Activated naive CD4-positive, alpha-beta T cell treated with anti-CD3 and anti-CD28 coated beads, Interleukin-2, amount 50 U/mL, for 72 hours (primary cell): ENCODE results near the gene LIX1L. TPM values are rescaled to one million over a fixed set of nuclear protein-coding genes. Genes with fewer than 3 reads are reported as not detected.
"Not testable (repeated sequence)": the region's sequence is repeated elsewhere in the genome, so short reads cannot be mapped to it uniquely, and the experiment has no call there.

Experiments used
- ATAC-seq, 2 donors: fragments of 150-1000 bp; cut with Tn5 transposase; 2 replicates each; pipeline ENCODE4 v1.10.0; 2021; ENCODE audit warnings: mild to moderate bottlenecking in 2 of 2, moderate library complexity in 2 of 2
- DNase-seq, 2 donors: peaks; one replicate each; pipeline ENCODE4 v3.0.0; 2021 to 2022; ENCODE audit warnings: low spot score in 2 of 2
- H3K27ac Mint-ChIP-seq, 2 donors: one replicate each; pipeline ENCODE4 v1.8.0; 2022; ENCODE audit warnings: mild to moderate bottlenecking in 2 of 2, mixed read lengths in 2 of 2
- H3K36me3 Mint-ChIP-seq, 2 donors: one replicate each; pipeline ENCODE4 v1.8.0; 2022; ENCODE audit warnings: mixed read lengths in 2 of 2
- H3K9me3 Mint-ChIP-seq, 2 donors: one replicate each; pipeline ENCODE4 v1.8.0; 2022; ENCODE audit warnings: mixed read lengths in 2 of 2
- total RNA-seq, 2 donors: library from RNA; stranded (reverse); gene quantifications; one replicate each; pipeline ENCODE4 v1.2.3, GENCODE V29; 2022

Gene LIX1L
- total RNA-seq, 2 donors from 2014 or later = 47.9 to 50.1 TPM

DNA sequence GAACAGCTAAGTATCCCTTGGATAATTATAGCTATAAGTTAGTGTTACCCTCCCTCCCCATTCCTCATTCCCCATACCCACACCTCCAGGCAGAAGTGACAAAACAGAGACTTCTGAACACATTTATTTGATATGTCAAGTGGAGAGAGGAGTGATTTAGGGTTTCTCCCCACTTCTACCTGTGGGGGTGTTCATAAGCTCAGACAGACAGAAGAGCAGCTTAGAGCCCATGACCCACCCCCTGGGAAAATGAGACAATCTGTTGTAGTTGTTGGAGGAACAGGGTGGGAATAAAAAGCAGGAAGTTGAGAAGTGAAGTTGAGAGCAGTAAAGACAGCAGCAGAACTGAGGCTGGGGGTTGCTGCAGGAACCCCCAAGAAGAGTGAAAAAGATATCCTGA is 1.5 kb upstream of the LIX1L start:
- peaks cover 11% of the 10 kb centered on the region in 2 donors for H3K36me3 Mint-ChIP-seq
- no peaks in the 10 kb centered on the region for H3K9me3 Mint-ChIP-seq
- ATAC-seq (no peak), DNase-seq (no peak)
- H3K27ac Mint-ChIP-seq = no peak overlapping the region

DNA sequence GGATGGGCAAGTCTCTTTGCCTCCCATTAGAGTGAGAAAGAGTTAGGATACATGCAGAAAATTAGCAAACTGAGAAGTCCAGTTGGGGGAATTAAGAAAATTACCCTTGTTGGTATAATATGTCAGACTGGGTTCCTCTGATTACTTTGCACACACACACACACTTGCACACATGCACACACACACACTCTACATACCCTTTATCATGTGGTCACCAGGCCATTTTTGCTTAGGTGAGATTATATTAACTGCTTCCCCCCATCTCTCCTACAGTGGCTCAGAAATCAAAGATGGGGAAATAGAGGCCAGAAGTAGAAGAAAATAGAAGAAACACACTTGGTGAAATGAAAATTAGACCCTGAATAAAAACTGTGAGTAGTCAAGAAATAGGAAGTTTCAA is 917 bp upstream of the LIX1L start:
- Mint-ChIP-seq H3K36me3 (peaks cover 7 to 11% of the 10 kb centered on the region in 2 donors), H3K27ac (no peak overlapping the region), H3K9me3 (no peaks in the 10 kb centered on the region)
- ATAC-seq = no peak
- DNase-seq = no peak

- no peak for DNase-seq
- Mint-ChIP-seq H3K27ac (peak overlapping the region; percentile 39 to 73), H3K9me3 (no peaks in the 10 kb centered on the region), H3K36me3 (peaks cover 7 to 11% of the 10 kb centered on the region in 2 donors)
- ATAC-seq = no peak
Observed at GRCh38 chr1:145956781-145957442, 905 bp downstream of the LIX1L start.

DNA sequence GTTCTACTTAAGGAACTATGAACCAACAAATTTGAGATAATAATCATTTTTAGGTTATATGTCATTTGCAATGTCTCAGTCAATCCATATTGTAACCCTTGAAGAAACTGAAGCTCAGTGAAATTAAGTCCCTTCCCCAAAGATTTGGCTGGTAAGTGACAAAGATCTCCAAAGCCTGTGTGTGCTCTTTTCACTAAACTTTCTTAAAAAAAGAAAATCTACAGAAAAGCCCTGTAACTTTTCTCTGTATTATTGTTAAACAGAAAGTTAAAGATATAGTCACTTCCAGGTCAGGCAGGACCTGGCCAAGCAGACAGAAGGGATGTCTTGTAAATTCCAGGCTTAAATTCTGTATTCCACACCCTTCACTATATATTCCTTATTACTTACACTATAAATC is 1.5 kb downstream of the LIX1L start:
- no peaks in the 10 kb centered on the region for H3K9me3 Mint-ChIP-seq
- ATAC-seq (no peak), DNase-seq (no peak)
- H3K36me3 Mint-ChIP-seq = peaks cover 7 to 11% of the 10 kb centered on the region in 2 donors
- peak overlapping the region in 1 of 2 donors; percentile 73 for H3K27ac Mint-ChIP-seq

- no peak for ATAC-seq
- peaks cover 6 to 7% of the 10 kb centered on the region in 2 donors for H3K36me3 Mint-ChIP-seq
- no peak overlapping the region for H3K27ac Mint-ChIP-seq
- no peaks in the 10 kb centered on the region for H3K9me3 Mint-ChIP-seq
- DNase-seq = no peak
Observed at GRCh38 chr1:145955436-145955835, 2.4 kb downstream of the LIX1L start.

DNA sequence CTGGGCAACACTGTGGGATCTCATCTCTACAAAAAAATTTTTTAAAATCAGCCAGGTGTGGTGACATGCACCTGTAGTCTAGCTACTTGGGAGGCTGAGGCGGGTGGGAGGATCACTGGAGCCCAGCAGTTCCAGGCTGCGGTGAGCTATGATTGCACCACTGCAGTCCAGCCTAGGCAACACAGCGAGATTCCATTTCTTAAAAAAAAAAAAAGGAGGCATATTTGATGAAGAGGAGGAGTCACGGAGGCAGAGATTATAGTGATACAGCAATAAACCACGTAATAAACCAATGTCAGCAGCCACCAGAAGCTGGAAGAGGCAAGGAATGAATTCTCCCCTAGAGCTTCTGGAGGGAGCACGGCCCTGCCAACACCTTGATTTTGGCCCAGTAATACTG is 4.0 kb downstream of the LIX1L start:
- Mint-ChIP-seq H3K9me3 (no peaks in the 10 kb centered on the region), H3K36me3 (peaks cover 6 to 7% of the 10 kb centered on the region in 2 donors), H3K27ac (no peak overlapping the region)
- DNase-seq = no peak
- ATAC-seq = no peak

- H3K36me3 Mint-ChIP-seq = peaks cover 6 to 7% of the 10 kb centered on the region in 2 donors
- no peaks in the 10 kb centered on the region for H3K9me3 Mint-ChIP-seq
- no peak overlapping the region for H3K27ac Mint-ChIP-seq
- DNase-seq = no peak
- no peak for ATAC-seq
Observed at GRCh38 chr1:145952903-145953302, 4.9 kb downstream of the LIX1L start.

GRCh38 chr1:145951526-145951925 is 6.3 kb downstream of the LIX1L start:
- ATAC-seq (no peak), DNase-seq (no peak)
- no peak overlapping the region for H3K27ac Mint-ChIP-seq
- no peaks in the 10 kb centered on the region for H3K9me3 Mint-ChIP-seq
- H3K36me3 Mint-ChIP-seq = no peaks in the 10 kb centered on the region

- no peak for ATAC-seq
- Mint-ChIP-seq H3K27ac (no peak overlapping the region), H3K9me3 (no peaks in the 10 kb centered on the region), H3K36me3 (no peaks in the 10 kb centered on the region)
- DNase-seq = no peak
Observed at GRCh38 chr1:145949219-145949618, 8.6 kb downstream of the LIX1L start.

GRCh38 chr1:145947551-145947950 is 10.3 kb downstream of the LIX1L start:
- no peak for ATAC-seq
- no peaks in the 10 kb centered on the region for H3K36me3 Mint-ChIP-seq

GRCh38 chr1:145946477-145946986 is 11.3 kb downstream of the LIX1L start:
- peak overlapping the region in 1 of 2 donors; percentile 69 for H3K27ac Mint-ChIP-seq
- H3K36me3 Mint-ChIP-seq = no peaks in the 10 kb centered on the region
- DNase-seq = no peak
- no peak for ATAC-seq
- H3K9me3 Mint-ChIP-seq = no peaks in the 10 kb centered on the region

More at GRCh38 chr1:145947551-145947950, 10.3 kb downstream of the LIX1L start:
- no peak overlapping the region for H3K27ac Mint-ChIP-seq
- no peaks in the 10 kb centered on the region for H3K9me3 Mint-ChIP-seq
- DNase-seq = no peak

GRCh38 chr1:145944532-145944931 is 13.3 kb downstream of the LIX1L start:
- DNase-seq (no peak), ATAC-seq (no peak)
- no peaks in the 10 kb centered on the region for H3K36me3 Mint-ChIP-seq
- peak overlapping the region; percentile 57 to 72 for H3K27ac Mint-ChIP-seq
- no peaks in the 10 kb centered on the region for H3K9me3 Mint-ChIP-seq

- no peaks in the 10 kb centered on the region for H3K9me3 Mint-ChIP-seq
- no peaks in the 10 kb centered on the region for H3K36me3 Mint-ChIP-seq
- no peak overlapping the region for H3K27ac Mint-ChIP-seq
- DNase-seq = no peak
- ATAC-seq = no peak
Observed at GRCh38 chr1:145942871-145943270, 14.9 kb downstream of the LIX1L start.

- Mint-ChIP-seq H3K36me3 (no peaks in the 10 kb centered on the region), H3K9me3 (no peaks in the 10 kb centered on the region), H3K27ac (no peak overlapping the region)
- no peak for ATAC-seq
- no peak for DNase-seq
Observed at GRCh38 chr1:145942405-145942804, 15.4 kb downstream of the LIX1L start.

DNA sequence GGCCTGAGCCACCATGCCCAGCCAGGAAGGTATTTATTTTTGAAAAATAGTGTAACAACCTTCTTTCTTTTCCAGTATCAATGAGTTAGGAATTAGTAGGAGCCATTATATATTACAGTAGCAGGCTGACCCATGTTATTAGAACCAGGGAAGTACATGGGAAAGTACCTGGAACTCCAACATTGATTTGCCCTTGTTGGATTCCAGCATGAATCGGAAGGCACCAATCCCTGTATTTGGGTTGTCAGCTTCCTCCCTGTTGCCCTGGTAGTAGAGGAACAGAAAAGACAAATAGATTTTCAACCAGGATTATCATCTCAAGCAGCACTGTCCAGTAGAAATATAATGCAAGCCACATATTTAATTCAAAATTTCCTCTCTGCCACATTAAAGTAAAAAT is 20.4 kb downstream of the LIX1L start:
- no peak overlapping the region for H3K27ac Mint-ChIP-seq
- H3K9me3 Mint-ChIP-seq = no peaks in the 10 kb centered on the region
- DNase-seq (no peak), ATAC-seq (no peak)
- peaks cover 0 to 9% of the 10 kb centered on the region in 2 donors for H3K36me3 Mint-ChIP-seq

DNA sequence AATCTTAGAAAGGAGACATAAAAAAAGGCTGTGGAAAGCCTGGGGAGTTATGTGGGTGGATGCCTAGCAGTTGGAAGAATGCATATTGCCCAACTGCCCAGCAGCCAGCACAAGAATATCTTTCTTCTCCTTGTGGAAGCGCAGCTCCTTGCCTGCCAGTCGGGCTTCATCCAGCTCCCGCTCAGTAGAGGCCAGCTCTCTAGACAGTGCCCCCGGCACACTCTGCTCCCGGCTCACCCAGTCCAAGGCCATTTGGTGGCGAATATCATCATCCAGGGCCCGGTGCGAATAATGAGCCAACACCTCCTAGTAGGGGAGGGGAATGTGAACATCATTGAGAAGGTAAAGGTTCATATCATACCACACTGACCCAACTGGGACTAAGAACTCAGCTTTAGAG is 21.6 kb downstream of the LIX1L start:
- no peak for ATAC-seq
- Mint-ChIP-seq H3K27ac (no peak overlapping the region), H3K9me3 (no peaks in the 10 kb centered on the region), H3K36me3 (peaks cover 0 to 9% of the 10 kb centered on the region in 2 donors)
- no peak for DNase-seq

GRCh38 chr1:145935708-145936107 is 22.1 kb downstream of the LIX1L start:
- ATAC-seq = no peak
- no peaks in the 10 kb centered on the region for H3K9me3 Mint-ChIP-seq
- no peak for DNase-seq
- H3K36me3 Mint-ChIP-seq = peaks cover 0 to 13% of the 10 kb centered on the region in 2 donors
- H3K27ac Mint-ChIP-seq = no peak overlapping the region

GRCh38 chr1:145932522-145933009 is 25.3 kb downstream of the LIX1L start:
- Mint-ChIP-seq H3K36me3 (peaks cover 0 to 16% of the 10 kb centered on the region in 2 donors), H3K27ac (peak overlapping the region; percentile 37 to 82)
- H3K9me3 Mint-ChIP-seq, ATAC-seq: not testable (repeated sequence)
- peak in 1 of 2 donors; percentile 25 for DNase-seq
